Loucy (cell line): ENCODE measurements around the gene NPR3.

Experiments used
- H2AFZ ChIP-seq: fragments of 200-600 bp; sonication (generic); 2 replicates; pipeline ENCODE4 v1.6.0; 2016; ENCODE audit warnings: antibody characterized with exemption, mild to moderate bottlenecking, low read length, moderate library complexity
- H3F3A ChIP-seq: fragments of 200-600 bp; 2 replicates; pipeline ENCODE4 v1.6.0; 2016; ENCODE audit warnings: antibody characterized with exemption, low read depth, mild to moderate bottlenecking
- H3K27me3 ChIP-seq: fragments of 200-600 bp; sonication (generic); 2 replicates; pipeline ENCODE4 v1.6.1; 2014; ENCODE audit warnings: low read length, mild to moderate bottlenecking; ENCODE audit not compliant: insufficient read depth, poor library complexity, severe bottlenecking
- H3K36me3 ChIP-seq: fragments of 200-600 bp; sonication (generic); 2 replicates; pipeline ENCODE4 v1.6.1; 2016; ENCODE audit warnings: low read length; ENCODE audit not compliant: insufficient read depth
- H3K4me1 ChIP-seq: fragments of 200-600 bp; sonication (generic); 2 replicates; pipeline ENCODE4 v1.5.1; 2014; ENCODE audit warnings: low read length, mild to moderate bottlenecking; ENCODE audit not compliant: insufficient read depth, poor library complexity, severe bottlenecking
- H3K4me2 ChIP-seq: fragments of 200-600 bp; sonication (generic); 2 replicates; pipeline ENCODE4 v1.6.0; 2014; ENCODE audit warnings: antibody characterized with exemption, low read length, low read depth, mild to moderate bottlenecking; ENCODE audit not compliant: poor library complexity, severe bottlenecking
- H3K4me3 ChIP-seq: fragments of 200-600 bp; sonication (generic); 2 replicates; pipeline ENCODE4 v1.5.1; 2014; ENCODE audit warnings: low read length, mild to moderate bottlenecking, mixed read lengths; ENCODE audit not compliant: poor library complexity, severe bottlenecking
- H3K79me2 ChIP-seq: fragments of 200-600 bp; sonication (generic); 2 replicates; pipeline ENCODE4 v1.6.1; 2014; ENCODE audit warnings: low read length; ENCODE audit not compliant: insufficient read depth
- H3K9ac ChIP-seq: fragments of 200-600 bp; sonication (generic); 2 replicates; pipeline ENCODE4 v1.6.0; 2014; ENCODE audit warnings: mild to moderate bottlenecking, low read depth, low read length, moderate library complexity; ENCODE audit not compliant: poor library complexity, severe bottlenecking
- H3K9me2 ChIP-seq: fragments of 200-600 bp; sonication (generic); replicated peaks from 2 replicates; pipeline ENCODE4 v1.6.1; 2016; ENCODE audit warnings: low read depth, low read length, mixed read lengths
- H3K9me3 ChIP-seq: fragments of 200-600 bp; sonication (generic); 2 replicates; pipeline ENCODE4 v1.6.1; 2014; ENCODE audit warnings: mild to moderate bottlenecking, antibody characterized with exemption, low read length, low read depth; ENCODE audit not compliant: insufficient read depth
- H4K20me1 ChIP-seq: fragments of 200-600 bp; sonication (generic); 2 replicates; pipeline ENCODE4 v1.6.0; 2014; ENCODE audit warnings: antibody characterized with exemption, low read length, mild to moderate bottlenecking; ENCODE audit not compliant: insufficient read depth, poor library complexity, severe bottlenecking
- CTCF ChIP-seq: fragments of 200-600 bp; sonication (generic); conservative IDR thresholded peaks from 2 replicates; pipeline ENCODE4 v1.5.1; 2014; ENCODE audit warnings: mild to moderate bottlenecking, antibody characterized with exemption, low read length
- EZH2phosphoT487 ChIP-seq: fragments of 200-600 bp; IDR thresholded peaks from 2 replicates; pipeline ENCODE4 v1.6.1; 2018; ENCODE audit warnings: antibody characterized with exemption, mild to moderate bottlenecking, moderate library complexity, borderline replicate concordance

NPR3 gene

GRCh38 chr5:32834251-32834650 lies 123.1 kb downstream of the NPR3 start:
- H3K27me3 ChIP-seq = no peaks in the 10 kb centered on the region
- peak overlapping the region; percentile 64 for H3K9ac ChIP-seq
- TF ChIP-seq EZH2phosphoT487 = no peak
- no peak for TF ChIP-seq CTCF

GRCh38 chr5:32836176-32836575 lies 125.1 kb downstream of the NPR3 start:
- no peaks in the 10 kb centered on the region for H3K36me3 ChIP-seq
- TF ChIP-seq EZH2phosphoT487 (no peak), CTCF (no peak)
- no peaks in the 10 kb centered on the region for H3K27me3 ChIP-seq
- no peak overlapping the region for H2AFZ ChIP-seq
- H3K4me2 ChIP-seq = no peak overlapping the region
- H3K4me1 ChIP-seq = peaks cover 81% of the 10 kb centered on the region
- H3K4me3 ChIP-seq = no peak overlapping the region
- no peaks in the 10 kb centered on the region for H3K9me2 ChIP-seq
- H3F3A ChIP-seq = peaks cover 19% of the 10 kb centered on the region; the same call in 1 of the 2 replicates
- no peaks in the 10 kb centered on the region for H3K9me3 ChIP-seq
- H4K20me1 ChIP-seq = no peaks in the 10 kb centered on the region
- H3K9ac ChIP-seq = no peak overlapping the region
- no peaks in the 10 kb centered on the region for H3K79me2 ChIP-seq

More at GRCh38 chr5:32834251-32834650, 123.1 kb downstream of the NPR3 start:
- peak overlapping the region; percentile 69 for H3K4me2 ChIP-seq
- H4K20me1 ChIP-seq = no peaks in the 10 kb centered on the region
- H2AFZ ChIP-seq = no peak overlapping the region
- H3K9me3 ChIP-seq = no peaks in the 10 kb centered on the region
- peak overlapping the region; percentile 53 for H3K4me3 ChIP-seq
- H3K9me2 ChIP-seq = no peaks in the 10 kb centered on the region
- peaks cover 73% of the 10 kb centered on the region for H3K4me1 ChIP-seq
- H3F3A ChIP-seq = peaks cover 19% of the 10 kb centered on the region; the same call in 1 of the 2 replicates
- no peaks in the 10 kb centered on the region for H3K79me2 ChIP-seq
- no peaks in the 10 kb centered on the region for H3K36me3 ChIP-seq

- Histone ChIP-seq H3K36me3 (no peaks in the 10 kb centered on the region), H3K9ac (no peak overlapping the region), H3K4me3 (no peak overlapping the region), H2AFZ (no peak overlapping the region; the same call in 1 of the 2 replicates), H3K79me2 (no peaks in the 10 kb centered on the region), H3K9me3 (no peaks in the 10 kb centered on the region), H3K27me3 (no peaks in the 10 kb centered on the region), H3K4me2 (no peak overlapping the region), H4K20me1 (no peaks in the 10 kb centered on the region), H3K4me1 (peaks cover 81% of the 10 kb centered on the region), H3K9me2 (no peaks in the 10 kb centered on the region), H3F3A (peaks cover 28% of the 10 kb centered on the region)
- TF ChIP-seq CTCF = no peak
- TF ChIP-seq EZH2phosphoT487 = no peak
Observed at GRCh38 chr5:32837211-32837610, 126.1 kb downstream of the NPR3 start.
